Activated T-helper 2 cell treated with anti-CD3 and anti-CD28 coated beads, Interferon-gamma antibody, Interleukin-2, Interleukin-4, amounts not matched to agents 10 μg/mL and 5 μg/mL and 100 μg/mL, durations not matched to agents 14 hours and 24 hours and 36 hours (primary cell): Measurements from ENCODE around the gene RCAN1. TPM values are rescaled to one million over a fixed set of nuclear protein-coding genes. Genes with fewer than 3 reads are reported as not detected.
A peak's percentile ranks its signal among the peaks of the same experiment; 100 is the strongest.

ENCODE experiments used
- DNase-seq: peaks from one replicate; pipeline ENCODE4 v3.0.0; 2021; ENCODE audit warnings: low spot score
- H3K27ac Mint-ChIP-seq: one replicate; pipeline ENCODE4 v1.8.0; 2021; ENCODE audit warnings: mixed read lengths
- H3K27me3 Mint-ChIP-seq: one replicate; pipeline ENCODE4 v1.8.0; 2021; ENCODE audit warnings: low read depth, mixed read lengths
- H3K36me3 Mint-ChIP-seq: one replicate; pipeline ENCODE4 v1.8.0; 2021; ENCODE audit warnings: low read depth, mixed read lengths
- H3K4me1 Mint-ChIP-seq: one replicate; pipeline ENCODE4 v1.8.0; 2021; ENCODE audit warnings: low read depth, mixed read lengths
- H3K4me3 Mint-ChIP-seq: one replicate; pipeline ENCODE4 v1.8.0; 2021; ENCODE audit warnings: low read depth, mild to moderate bottlenecking, moderate library complexity, mixed read lengths
- H3K9me3 Mint-ChIP-seq: one replicate; pipeline ENCODE4 v1.8.0; 2021; ENCODE audit warnings: mixed read lengths
- intact Hi-C: fragments of 100-400 bp; cut with micrococcal nuclease; formaldehyde crosslinking; loops from one replicate; pipeline ENCODE4 v1.15.1; 2023
- total RNA-seq: library from RNA; stranded (reverse); gene quantifications from 2 replicates; pipeline ENCODE4 v1.2.3, GENCODE V29; 2022

RCAN1 gene
- total RNA-seq, 1 donor from 2014 or later: 21.1 TPM

GRCh38 chr21:34604556-34604955 lies 10.4 kb downstream of the RCAN1 start:
- no peaks in the 10 kb centered on the region for H3K9me3 Mint-ChIP-seq
- no peaks in the 10 kb centered on the region for H3K36me3 Mint-ChIP-seq
- no peak overlapping the region for H3K27ac Mint-ChIP-seq
- no peak overlapping the region for H3K4me3 Mint-ChIP-seq
- peaks cover 6% of the 10 kb centered on the region for H3K27me3 Mint-ChIP-seq
- no peaks in the 10 kb centered on the region for H3K4me1 Mint-ChIP-seq
- intact Hi-C loops: no loop called here
- DNase-seq: no peak

- no peaks in the 10 kb centered on the region for H3K36me3 Mint-ChIP-seq
- DNase-seq: no peak
- intact Hi-C loops: loop anchor here (1.0 kb wide), 1 partner anchor 93 kb away; no protein-coding TSS in a partner anchor
Measured at GRCh38 chr21:34603710-34604057, 11.2 kb downstream of the RCAN1 start.

GRCh38 chr21:34603002-34603709 lies 11.8 kb downstream of the RCAN1 start:
- intact Hi-C loops: loop anchor here (1.0 kb wide), 1 partner anchor 93 kb away; no protein-coding TSS in a partner anchor
- Mint-ChIP-seq H3K9me3 (no peaks in the 10 kb centered on the region), H3K27ac (no peak overlapping the region), H3K4me3 (no peak overlapping the region), H3K36me3 (no peaks in the 10 kb centered on the region), H3K4me1 (no peaks in the 10 kb centered on the region), H3K27me3 (peaks cover 7% of the 10 kb centered on the region)
- peak; percentile 44 for DNase-seq

More at GRCh38 chr21:34603710-34604057, 11.2 kb downstream of the RCAN1 start:
- Mint-ChIP-seq H3K4me3 (no peak overlapping the region), H3K9me3 (no peaks in the 10 kb centered on the region), H3K27ac (no peak overlapping the region), H3K4me1 (no peaks in the 10 kb centered on the region), H3K27me3 (peaks cover 7% of the 10 kb centered on the region)

DNA sequence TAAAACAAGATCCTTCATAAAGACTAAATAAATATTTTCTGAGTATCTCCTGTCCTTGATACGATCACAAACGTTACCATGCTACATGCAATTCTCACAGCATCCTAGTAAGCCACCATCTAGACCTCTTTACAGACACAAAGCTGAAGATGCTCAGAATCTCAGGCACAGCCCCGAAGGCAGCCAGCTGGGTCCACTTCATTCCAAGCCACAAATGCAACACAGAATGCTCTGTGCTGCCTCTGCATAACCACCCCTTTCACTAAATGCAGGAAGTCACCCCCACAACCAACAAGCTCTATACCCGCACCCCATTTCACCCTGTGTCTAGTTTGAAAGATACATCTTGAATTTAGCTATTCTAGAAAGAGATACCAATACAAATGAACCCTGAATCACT lies 12.9 kb downstream of the RCAN1 start:
- H3K27me3 Mint-ChIP-seq: peaks cover 7% of the 10 kb centered on the region
- DNase-seq: no peak
- intact Hi-C loops: no loop called here
- H3K36me3 Mint-ChIP-seq: no peaks in the 10 kb centered on the region
- no peaks in the 10 kb centered on the region for H3K4me1 Mint-ChIP-seq
- H3K9me3 Mint-ChIP-seq: no peaks in the 10 kb centered on the region
- H3K27ac Mint-ChIP-seq: no peak overlapping the region
- no peak overlapping the region for H3K4me3 Mint-ChIP-seq

DNA sequence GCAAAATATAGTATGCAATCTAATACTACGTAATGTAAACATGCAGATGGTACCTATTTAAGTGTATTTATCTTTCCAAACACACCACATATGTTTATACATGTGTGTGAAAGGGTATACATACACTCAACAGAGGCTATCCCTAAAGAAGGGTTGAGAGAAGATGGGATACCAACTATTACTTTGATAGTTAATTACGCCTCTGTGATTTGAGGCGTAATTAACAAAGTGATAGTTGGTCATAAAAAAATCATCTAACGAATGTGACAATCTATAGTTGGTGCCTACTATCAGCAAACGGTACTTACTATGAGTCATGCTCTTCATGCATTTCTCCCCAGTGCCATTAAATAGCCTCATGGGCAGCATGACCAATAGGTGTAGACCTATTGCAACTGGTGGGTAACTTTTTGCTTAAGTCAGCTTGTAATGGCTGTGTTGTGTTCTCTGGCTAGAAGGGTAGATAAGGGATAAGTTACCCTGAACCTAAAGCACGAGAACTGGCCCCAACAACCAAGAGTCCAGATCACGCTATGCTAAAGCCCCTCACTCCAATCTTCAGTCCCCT lies 15.3 kb downstream of the RCAN1 start:
- no peak for DNase-seq
- intact Hi-C loops: no loop called here
- Mint-ChIP-seq H3K4me1 (no peaks in the 10 kb centered on the region), H3K36me3 (no peaks in the 10 kb centered on the region), H3K4me3 (no peak overlapping the region), H3K9me3 (no peaks in the 10 kb centered on the region), H3K27me3 (peaks cover 7% of the 10 kb centered on the region), H3K27ac (no peak overlapping the region)

- Mint-ChIP-seq H3K4me1 (no peaks in the 10 kb centered on the region), H3K9me3 (no peaks in the 10 kb centered on the region), H3K27ac (no peak overlapping the region), H3K36me3 (no peaks in the 10 kb centered on the region), H3K4me3 (no peak overlapping the region), H3K27me3 (peaks cover 7% of the 10 kb centered on the region)
- intact Hi-C loops: no loop called here
- no peak for DNase-seq
Measured at GRCh38 chr21:34598931-34599400, 15.9 kb downstream of the RCAN1 start.

DNA sequence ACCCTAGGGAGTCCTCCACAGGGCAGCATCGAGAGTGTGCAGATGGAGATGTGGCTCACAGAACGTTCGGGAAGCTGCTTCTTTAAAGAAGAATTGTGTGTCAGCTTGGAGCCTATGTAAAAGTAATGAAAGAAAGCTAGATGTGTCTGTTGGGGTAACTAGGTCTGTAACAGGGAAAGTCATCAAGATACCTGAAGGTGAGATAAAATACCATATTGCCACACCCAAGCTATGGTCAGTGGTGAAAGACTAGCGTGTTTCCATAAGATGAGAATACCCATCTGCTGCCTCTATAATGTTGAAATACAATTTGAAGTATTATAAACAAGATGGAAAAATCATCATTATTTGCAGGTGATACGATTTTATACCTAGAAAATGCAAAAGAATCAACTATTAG lies 17.5 kb downstream of the RCAN1 start:
- no peak overlapping the region for H3K27ac Mint-ChIP-seq
- no peaks in the 10 kb centered on the region for H3K4me1 Mint-ChIP-seq
- H3K27me3 Mint-ChIP-seq: peaks cover 9% of the 10 kb centered on the region
- H3K36me3 Mint-ChIP-seq: no peaks in the 10 kb centered on the region
- no peak for DNase-seq
- intact Hi-C loops: no loop called here
- H3K4me3 Mint-ChIP-seq: no peak overlapping the region
- H3K9me3 Mint-ChIP-seq: no peaks in the 10 kb centered on the region

GRCh38 chr21:34596561-34597271 lies 18.2 kb downstream of the RCAN1 start:
- H3K9me3 Mint-ChIP-seq: no peaks in the 10 kb centered on the region
- no peak for DNase-seq

GRCh38 chr21:34595457-34595856 lies 19.5 kb downstream of the RCAN1 start:
- intact Hi-C loops: no loop called here
- H3K27ac Mint-ChIP-seq: no peak overlapping the region
- no peak overlapping the region for H3K4me3 Mint-ChIP-seq
- H3K9me3 Mint-ChIP-seq: no peaks in the 10 kb centered on the region
- no peak for DNase-seq
- peaks cover 5% of the 10 kb centered on the region for H3K27me3 Mint-ChIP-seq
- H3K36me3 Mint-ChIP-seq: no peaks in the 10 kb centered on the region
- H3K4me1 Mint-ChIP-seq: no peaks in the 10 kb centered on the region

More at GRCh38 chr21:34596561-34597271, 18.2 kb downstream of the RCAN1 start:
- Mint-ChIP-seq H3K4me3 (no peak overlapping the region), H3K36me3 (no peaks in the 10 kb centered on the region), H3K27me3 (peaks cover 9% of the 10 kb centered on the region), H3K4me1 (no peaks in the 10 kb centered on the region), H3K27ac (no peak overlapping the region)
- intact Hi-C loops: no loop called here

- no peak for DNase-seq
- H3K36me3 Mint-ChIP-seq: no peaks in the 10 kb centered on the region
- no peak overlapping the region for H3K27ac Mint-ChIP-seq
- no peaks in the 10 kb centered on the region for H3K9me3 Mint-ChIP-seq
- intact Hi-C loops: no loop called here
- no peaks in the 10 kb centered on the region for H3K4me1 Mint-ChIP-seq
- H3K27me3 Mint-ChIP-seq: peaks cover 3% of the 10 kb centered on the region
- H3K4me3 Mint-ChIP-seq: no peak overlapping the region
Measured at GRCh38 chr21:34594566-34595234, 20.2 kb downstream of the RCAN1 start.

DNA sequence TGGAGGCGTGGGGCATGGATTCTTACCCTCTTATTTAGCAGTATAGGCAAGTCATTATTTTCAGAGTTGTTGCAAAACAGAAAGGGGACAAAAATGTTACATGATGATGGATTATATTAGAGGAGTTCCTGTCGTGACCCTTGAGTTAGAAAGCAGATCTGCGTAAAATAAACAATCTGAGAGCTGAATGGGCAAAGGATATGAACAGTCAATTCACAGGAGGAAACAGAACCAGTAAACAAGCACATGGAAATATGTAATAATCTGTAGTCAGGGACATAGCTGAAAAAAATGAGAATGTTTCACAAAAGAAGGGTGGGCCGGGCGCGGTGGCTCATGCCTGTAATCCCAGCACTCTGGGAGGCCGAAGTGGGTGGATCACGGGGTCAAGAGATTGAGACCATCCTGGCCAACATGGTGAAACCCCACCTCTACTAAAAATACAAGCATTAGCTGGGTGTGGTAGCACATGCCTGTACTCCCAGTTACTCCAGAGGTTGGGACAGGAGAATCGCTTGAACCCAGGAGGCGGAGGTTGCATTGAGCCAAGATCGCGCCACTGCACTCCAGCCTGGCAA lies 20.9 kb downstream of the RCAN1 start:
- DNase-seq: no peak
- no peaks in the 10 kb centered on the region for H3K9me3 Mint-ChIP-seq
- intact Hi-C loops: no loop called here
- no peaks in the 10 kb centered on the region for H3K4me1 Mint-ChIP-seq
- H3K27me3 Mint-ChIP-seq: peaks cover 3% of the 10 kb centered on the region
- no peaks in the 10 kb centered on the region for H3K36me3 Mint-ChIP-seq
- no peak overlapping the region for H3K4me3 Mint-ChIP-seq
- H3K27ac Mint-ChIP-seq: no peak overlapping the region

DNA sequence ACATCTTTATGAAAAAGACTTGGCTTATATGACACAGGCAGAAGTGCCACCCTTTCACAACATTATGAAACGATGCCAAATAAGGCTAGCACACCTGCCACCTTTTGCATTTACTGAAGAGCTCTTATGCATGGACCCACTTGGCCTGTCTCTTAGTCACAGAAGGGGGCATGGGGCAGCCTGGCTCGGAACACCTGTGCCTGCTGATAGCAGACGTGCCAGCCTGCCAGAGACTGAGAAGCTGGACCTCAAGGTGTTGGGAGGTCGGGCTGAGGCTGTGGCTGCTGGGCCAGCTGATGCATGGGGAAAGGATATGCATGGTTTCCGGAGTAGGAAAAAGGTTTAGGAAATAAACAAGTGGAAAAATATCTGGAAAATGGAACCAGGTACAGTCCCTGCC lies 21.5 kb downstream of the RCAN1 start:
- Mint-ChIP-seq H3K4me3 (no peak overlapping the region), H3K9me3 (no peaks in the 10 kb centered on the region), H3K4me1 (no peaks in the 10 kb centered on the region), H3K27me3 (peaks cover 1% of the 10 kb centered on the region), H3K27ac (no peak overlapping the region), H3K36me3 (no peaks in the 10 kb centered on the region)
- intact Hi-C loops: no loop called here
- no peak for DNase-seq
